ENCODE data around the gene RAD51B.

Gene RAD51B

GRCh38 chr14:68687746-68688145 is 868.2 kb downstream of the RAD51B start:
- Mint-ChIP-seq H3K9me3 (no peaks in the 10 kb centered on the region), H3K27ac (peak overlapping the region; percentile 25), H3K4me3 (no peak overlapping the region), H3K4me1 (peaks cover 47% of the 10 kb centered on the region), H3K36me3 (no peaks in the 10 kb centered on the region), H3K27me3 (no peaks in the 10 kb centered on the region)
- ATAC-seq (ENCODE audit: low read depth) (no peak), DNase-seq (ENCODE audit: low spot score in 2 of 2) (no peak)

- Mint-ChIP-seq H3K36me3 (no peaks in the 10 kb centered on the region), H3K9me3 (no peaks in the 10 kb centered on the region), H3K4me3 (no peak overlapping the region), H3K27ac (peak overlapping the region; percentile 6), H3K4me1 (peaks cover 38% of the 10 kb centered on the region), H3K27me3 (no peaks in the 10 kb centered on the region)
- ATAC-seq (ENCODE audit: low read depth), result no peak
- no peak for DNase-seq (ENCODE audit: low spot score in 2 of 2)
These were observed 869.3 kb downstream of the RAD51B start for GRCh38 chr14:68688872-68689371.

- ATAC-seq (ENCODE audit: low read depth), result no peak
- no peaks in the 10 kb centered on the region for H3K27me3 Mint-ChIP-seq
- H3K27ac Mint-ChIP-seq, result peak overlapping the region; percentile 6
- H3K36me3 Mint-ChIP-seq, result no peaks in the 10 kb centered on the region
- H3K4me1 Mint-ChIP-seq, result peaks cover 33% of the 10 kb centered on the region
- H3K9me3 Mint-ChIP-seq, result no peaks in the 10 kb centered on the region
- no peak for DNase-seq (ENCODE audit: low spot score in 2 of 2)
- no peak overlapping the region for H3K4me3 Mint-ChIP-seq
These were observed 869.9 kb downstream of the RAD51B start for GRCh38 chr14:68689511-68689910.

- no peaks in the 10 kb centered on the region for H3K27me3 Mint-ChIP-seq
- H3K4me1 Mint-ChIP-seq, result peaks cover 32% of the 10 kb centered on the region
- H3K36me3 Mint-ChIP-seq, result no peaks in the 10 kb centered on the region
- H3K27ac Mint-ChIP-seq, result no peak overlapping the region
- ATAC-seq (ENCODE audit: low read depth) (no peak), DNase-seq (ENCODE audit: low spot score in 2 of 2) (no peak)
- no peaks in the 10 kb centered on the region for H3K9me3 Mint-ChIP-seq
- no peak overlapping the region for H3K4me3 Mint-ChIP-seq
These were observed 870.7 kb downstream of the RAD51B start for GRCh38 chr14:68690089-68690958.

- H3K36me3 Mint-ChIP-seq, result no peaks in the 10 kb centered on the region
- H3K4me1 Mint-ChIP-seq, result peaks cover 28% of the 10 kb centered on the region
- ATAC-seq (ENCODE audit: low read depth) (no peak), DNase-seq (ENCODE audit: low spot score in 2 of 2) (no peak)
- no peak overlapping the region for H3K27ac Mint-ChIP-seq
- H3K9me3 Mint-ChIP-seq, result no peaks in the 10 kb centered on the region
- no peak overlapping the region for H3K4me3 Mint-ChIP-seq
- no peaks in the 10 kb centered on the region for H3K27me3 Mint-ChIP-seq
These were observed 871.6 kb downstream of the RAD51B start for GRCh38 chr14:68691031-68691791.

GRCh38 chr14:68691792-68692118 is 872.2 kb downstream of the RAD51B start:
- Mint-ChIP-seq H3K4me1 (peaks cover 26% of the 10 kb centered on the region), H3K27me3 (no peaks in the 10 kb centered on the region), H3K4me3 (no peak overlapping the region), H3K36me3 (no peaks in the 10 kb centered on the region), H3K9me3 (no peaks in the 10 kb centered on the region), H3K27ac (peak overlapping the region; percentile 49)
- no peak for ATAC-seq (ENCODE audit: low read depth)
- no peak for DNase-seq (ENCODE audit: low spot score in 2 of 2)

- no peak for ATAC-seq (ENCODE audit: low read depth)
- no peak overlapping the region for H3K4me3 Mint-ChIP-seq
- H3K4me1 Mint-ChIP-seq, result peaks cover 26% of the 10 kb centered on the region
- peak overlapping the region; percentile 49 for H3K27ac Mint-ChIP-seq
- DNase-seq (ENCODE audit: low spot score in 2 of 2), result no peak
- no peaks in the 10 kb centered on the region for H3K9me3 Mint-ChIP-seq
- H3K36me3 Mint-ChIP-seq, result no peaks in the 10 kb centered on the region
- H3K27me3 Mint-ChIP-seq, result no peaks in the 10 kb centered on the region
These were observed 872.6 kb downstream of the RAD51B start for GRCh38 chr14:68692216-68692615.

GRCh38 chr14:68692916-68693771 is 873.6 kb downstream of the RAD51B start:
- Mint-ChIP-seq H3K36me3 (no peaks in the 10 kb centered on the region), H3K4me1 (peaks cover 26% of the 10 kb centered on the region), H3K27ac (peak overlapping the region; percentile 73), H3K27me3 (no peaks in the 10 kb centered on the region), H3K9me3 (no peaks in the 10 kb centered on the region), H3K4me3 (no peak overlapping the region)
- DNase-seq (ENCODE audit: low spot score in 2 of 2) (no peak), ATAC-seq (ENCODE audit: low read depth) (no peak)

GRCh38 chr14:68693926-68694325 is 874.3 kb downstream of the RAD51B start:
- DNase-seq (ENCODE audit: low spot score in 2 of 2), result no peak
- no peaks in the 10 kb centered on the region for H3K9me3 Mint-ChIP-seq
- no peak for ATAC-seq (ENCODE audit: low read depth)
- H3K27me3 Mint-ChIP-seq, result no peaks in the 10 kb centered on the region
- no peak overlapping the region for H3K4me3 Mint-ChIP-seq
- peaks cover 21% of the 10 kb centered on the region for H3K4me1 Mint-ChIP-seq
- no peaks in the 10 kb centered on the region for H3K36me3 Mint-ChIP-seq
- peak overlapping the region; percentile 73 for H3K27ac Mint-ChIP-seq

GRCh38 chr14:68694516-68695235 is 875.1 kb downstream of the RAD51B start:
- Mint-ChIP-seq H3K4me3 (no peak overlapping the region), H3K36me3 (no peaks in the 10 kb centered on the region), H3K4me1 (peaks cover 14% of the 10 kb centered on the region), H3K27ac (peak overlapping the region; percentile 85), H3K9me3 (no peaks in the 10 kb centered on the region), H3K27me3 (no peaks in the 10 kb centered on the region)
- no peak for DNase-seq (ENCODE audit: low spot score in 2 of 2)
- no peak for ATAC-seq (ENCODE audit: low read depth)

GRCh38 chr14:68695326-68695768 is 875.8 kb downstream of the RAD51B start:
- no peak overlapping the region for H3K4me3 Mint-ChIP-seq
- H3K27ac Mint-ChIP-seq, result peak overlapping the region; percentile 85
- H3K27me3 Mint-ChIP-seq, result no peaks in the 10 kb centered on the region
- no peak for ATAC-seq (ENCODE audit: low read depth)
- no peak for DNase-seq (ENCODE audit: low spot score in 2 of 2)
- peaks cover 14% of the 10 kb centered on the region for H3K4me1 Mint-ChIP-seq
- no peaks in the 10 kb centered on the region for H3K9me3 Mint-ChIP-seq
- H3K36me3 Mint-ChIP-seq, result no peaks in the 10 kb centered on the region

GRCh38 chr14:68695856-68696255 is 876.3 kb downstream of the RAD51B start:
- ATAC-seq (ENCODE audit: low read depth) (no peak), DNase-seq (ENCODE audit: low spot score in 2 of 2) (no peak)
- H3K4me1 Mint-ChIP-seq, result peaks cover 14% of the 10 kb centered on the region
- no peak overlapping the region for H3K4me3 Mint-ChIP-seq
- H3K27ac Mint-ChIP-seq, result no peak overlapping the region
- H3K9me3 Mint-ChIP-seq, result no peaks in the 10 kb centered on the region
- H3K27me3 Mint-ChIP-seq, result no peaks in the 10 kb centered on the region
- H3K36me3 Mint-ChIP-seq, result no peaks in the 10 kb centered on the region

GRCh38 chr14:68696266-68696665 is 876.7 kb downstream of the RAD51B start:
- Mint-ChIP-seq H3K27ac (no peak overlapping the region), H3K27me3 (no peaks in the 10 kb centered on the region)

More at GRCh38 chr14:68696266-68696665, 876.7 kb downstream of the RAD51B start:
- Mint-ChIP-seq H3K4me1 (peaks cover 14% of the 10 kb centered on the region), H3K9me3 (no peaks in the 10 kb centered on the region), H3K36me3 (no peaks in the 10 kb centered on the region), H3K4me3 (no peak overlapping the region)
- DNase-seq (ENCODE audit: low spot score in 2 of 2) (no peak), ATAC-seq (ENCODE audit: low read depth) (no peak)

Data from memory B cell (primary cell).